Nephron progenitor cell (in vitro differentiated cells): Measurements from ENCODE around the gene CIB4.

Experiments used
- DNase-seq: peaks from one replicate; pipeline ENCODE4 v3.0.0; 2021
- H3K27ac Mint-ChIP-seq: 2 replicates; pipeline ENCODE4 v1.8.0; 2021; ENCODE audit warnings: mild to moderate bottlenecking, moderate library complexity, mixed read lengths
- H3K27me3 Mint-ChIP-seq: 2 replicates; pipeline ENCODE4 v1.8.0; 2021; ENCODE audit warnings: mild to moderate bottlenecking, low read depth, mixed read lengths; ENCODE audit not compliant: poor library complexity
- H3K36me3 Mint-ChIP-seq: 2 replicates; pipeline ENCODE4 v1.8.0; 2021; ENCODE audit warnings: low read depth, mixed read lengths
- H3K4me1 Mint-ChIP-seq: 2 replicates; pipeline ENCODE4 v1.8.0; 2021; ENCODE audit warnings: mixed read lengths
- H3K4me3 Mint-ChIP-seq: 2 replicates; pipeline ENCODE4 v1.8.0; 2021; ENCODE audit warnings: mild to moderate bottlenecking, moderate library complexity, mixed read lengths
- H3K9me3 Mint-ChIP-seq: 2 replicates; pipeline ENCODE4 v1.8.0; 2021; ENCODE audit warnings: mild to moderate bottlenecking, moderate library complexity, mixed read lengths
- CTCF ChIP-seq: fragments of 200-600 bp; sonication (generic); IDR thresholded peaks from 2 replicates; pipeline ENCODE4 v1.5.0; 2021; ENCODE audit warnings: antibody characterized with exemption

The CIB4 gene

GRCh38 chr2:26617588-26618083 lies 23.5 kb downstream of the CIB4 start:
- DNase-seq, result no peak
- H3K27ac Mint-ChIP-seq, result no peak overlapping the region
- H3K4me3 Mint-ChIP-seq, result no peak overlapping the region

GRCh38 chr2:26616706-26617587 lies 24.2 kb downstream of the CIB4 start:
- no peak for TF ChIP-seq CTCF
- no peak for DNase-seq
- H3K27ac Mint-ChIP-seq, result no peak overlapping the region
- H3K4me3 Mint-ChIP-seq, result no peak overlapping the region
- H3K36me3 Mint-ChIP-seq, result peaks cover 7% of the 10 kb centered on the region
- H3K9me3 Mint-ChIP-seq, result peaks cover 16% of the 10 kb centered on the region
- H3K4me1 Mint-ChIP-seq, result peaks cover 72% of the 10 kb centered on the region
- H3K27me3 Mint-ChIP-seq, result peaks cover 57% of the 10 kb centered on the region

More at GRCh38 chr2:26617588-26618083, 23.5 kb downstream of the CIB4 start:
- peaks cover 66% of the 10 kb centered on the region for H3K4me1 Mint-ChIP-seq
- peaks cover 7% of the 10 kb centered on the region for H3K36me3 Mint-ChIP-seq
- peaks cover 60% of the 10 kb centered on the region for H3K27me3 Mint-ChIP-seq
- TF ChIP-seq CTCF, result no peak
- peaks cover 16% of the 10 kb centered on the region for H3K9me3 Mint-ChIP-seq

GRCh38 chr2:26615860-26616705 lies 25.1 kb downstream of the CIB4 start:
- DNase-seq, result no peak
- Mint-ChIP-seq H3K4me3 (no peak overlapping the region), H3K4me1 (peaks cover 78% of the 10 kb centered on the region), H3K36me3 (peaks cover 7% of the 10 kb centered on the region), H3K27ac (no peak overlapping the region), H3K9me3 (peaks cover 7% of the 10 kb centered on the region), H3K27me3 (peaks cover 51% of the 10 kb centered on the region)
- no peak for TF ChIP-seq CTCF

GRCh38 chr2:26615336-26615859 lies 25.8 kb downstream of the CIB4 start:
- H3K27me3 Mint-ChIP-seq, result peaks cover 44% of the 10 kb centered on the region

More at GRCh38 chr2:26615336-26615859, 25.8 kb downstream of the CIB4 start:
- no peak overlapping the region for H3K4me3 Mint-ChIP-seq
- DNase-seq, result no peak
- peaks cover under 1% of the 10 kb centered on the region for H3K9me3 Mint-ChIP-seq
- TF ChIP-seq CTCF, result no peak
- H3K36me3 Mint-ChIP-seq, result peaks cover under 1% of the 10 kb centered on the region
- no peak overlapping the region for H3K27ac Mint-ChIP-seq
- H3K4me1 Mint-ChIP-seq, result peaks cover 84% of the 10 kb centered on the region
